Measurements from ENCODE around the gene NUDT1.
"Not testable (repeated sequence)": the region's sequence is repeated elsewhere in the genome, so short reads cannot be mapped to it uniquely, and the experiment has no call there.

NUDT1 gene

GRCh38 chr7:2269089-2269990 is 27.3 kb downstream of the NUDT1 start:
- DNase-seq (ENCODE audit: low read depth) = not testable (repeated sequence)

GRCh38 chr7:2269991-2270460 is 28.0 kb downstream of the NUDT1 start:
- no peak for DNase-seq (ENCODE audit: low read depth)

GRCh38 chr7:2270495-2270894 is 28.5 kb downstream of the NUDT1 start:
- DNase-seq (ENCODE audit: low read depth) = no peak

- no peak for DNase-seq (ENCODE audit: low read depth)
Measured at GRCh38 chr7:2271273-2272026, 29.4 kb downstream of the NUDT1 start.

- DNase-seq (ENCODE audit: low read depth) = no peak
Measured at GRCh38 chr7:2272031-2272430, 30.0 kb downstream of the NUDT1 start.

GRCh38 chr7:2273866-2274265 is 31.8 kb downstream of the NUDT1 start:
- no peak for DNase-seq (ENCODE audit: low read depth)

GRCh38 chr7:2274666-2275065 is 32.6 kb downstream of the NUDT1 start:
- no peak for DNase-seq (ENCODE audit: low read depth)

GRCh38 chr7:2275101-2275500 is 33.1 kb downstream of the NUDT1 start:
- no peak for DNase-seq (ENCODE audit: low read depth)

- DNase-seq (ENCODE audit: low read depth) = no peak
Measured at GRCh38 chr7:2276107-2276506, 34.1 kb downstream of the NUDT1 start.

GRCh38 chr7:2278026-2278425 is 36.0 kb downstream of the NUDT1 start:
- DNase-seq (ENCODE audit: low read depth) = no peak

- DNase-seq (ENCODE audit: low read depth) = no peak
Measured at GRCh38 chr7:2279896-2280295, 37.9 kb downstream of the NUDT1 start.

- no peak for DNase-seq (ENCODE audit: low read depth)
Measured at GRCh38 chr7:2280424-2280823, 38.4 kb downstream of the NUDT1 start.

- DNase-seq (ENCODE audit: low read depth) = no peak
Measured at GRCh38 chr7:2281541-2281940, 39.5 kb downstream of the NUDT1 start.

- no peak for DNase-seq (ENCODE audit: low read depth)
Measured at GRCh38 chr7:2282185-2282751, 40.2 kb downstream of the NUDT1 start.

- no peak for DNase-seq (ENCODE audit: low read depth)
Measured at GRCh38 chr7:2283074-2283473, 41.0 kb downstream of the NUDT1 start.

- no peak for DNase-seq (ENCODE audit: low read depth)
Measured at GRCh38 chr7:2287745-2288144, 45.7 kb downstream of the NUDT1 start.

GRCh38 chr7:2288503-2288902 is 46.5 kb downstream of the NUDT1 start:
- DNase-seq (ENCODE audit: low read depth) = no peak

- DNase-seq (ENCODE audit: low read depth) = no peak
Measured at GRCh38 chr7:2289111-2289586, 47.1 kb downstream of the NUDT1 start.

- no peak for DNase-seq (ENCODE audit: low read depth)
Measured at GRCh38 chr7:2289621-2290020, 47.6 kb downstream of the NUDT1 start.

- DNase-seq (ENCODE audit: low read depth) = no peak
Measured at GRCh38 chr7:2290877-2291276, 48.9 kb downstream of the NUDT1 start.

GRCh38 chr7:2295936-2296620 is 54.1 kb downstream of the NUDT1 start:
- no peak for DNase-seq (ENCODE audit: low read depth)

- DNase-seq (ENCODE audit: low read depth) = no peak
Measured at GRCh38 chr7:2296832-2297231, 54.8 kb downstream of the NUDT1 start.
